HG02852 (cell line): ENCODE data around the gene DHPS.

ENCODE experiments used
- ATAC-seq: cut with Tn5 transposase; IDR thresholded peaks from one replicate; pipeline ENCODE4 v1.9.1; 2021; ENCODE audit warnings: mild to moderate bottlenecking, moderate library complexity; ENCODE audit not compliant: unreplicated experiment

DHPS gene

DNA sequence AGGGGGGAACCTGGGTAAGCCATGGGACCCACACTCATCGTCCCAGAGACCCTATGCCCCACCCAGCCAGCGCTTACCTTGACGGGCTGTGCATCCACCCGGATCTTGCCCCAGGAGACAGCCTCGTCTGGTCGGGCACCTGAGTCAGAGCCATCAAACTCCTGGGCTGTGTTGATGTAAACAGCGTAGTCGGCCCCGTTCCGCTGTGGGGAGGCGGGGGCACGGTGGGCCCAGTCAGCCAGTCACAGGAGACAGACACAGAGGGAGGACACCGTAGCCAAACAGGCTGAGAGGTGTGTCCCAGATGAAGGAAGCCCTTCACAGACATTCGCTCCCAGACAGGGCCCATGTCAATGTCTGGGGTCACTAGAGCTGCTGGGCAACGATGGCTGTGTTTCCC, 5.7 kb downstream of the DHPS start:
- ATAC-seq = no peak

DNA sequence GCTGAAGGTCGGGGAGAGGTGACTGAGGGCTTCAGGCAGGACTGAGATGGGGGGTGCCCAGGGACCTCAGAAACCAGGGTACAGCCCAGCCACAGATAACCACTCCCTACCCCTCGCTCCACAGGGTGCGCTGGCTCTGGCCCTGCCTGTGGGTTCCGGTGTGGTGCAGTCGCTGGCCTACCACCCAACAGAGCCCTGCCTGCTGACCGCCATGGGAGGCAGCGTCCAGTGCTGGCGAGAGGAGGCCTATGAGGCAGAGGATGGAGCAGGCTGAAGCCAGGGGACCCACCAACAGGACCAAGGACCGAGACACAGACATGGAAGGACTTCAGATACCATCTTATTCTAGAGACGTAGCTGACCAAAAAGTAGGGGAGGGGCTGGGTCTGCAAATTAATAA, 6.3 kb downstream of the DHPS start:
- ATAC-seq = no peak

DNA sequence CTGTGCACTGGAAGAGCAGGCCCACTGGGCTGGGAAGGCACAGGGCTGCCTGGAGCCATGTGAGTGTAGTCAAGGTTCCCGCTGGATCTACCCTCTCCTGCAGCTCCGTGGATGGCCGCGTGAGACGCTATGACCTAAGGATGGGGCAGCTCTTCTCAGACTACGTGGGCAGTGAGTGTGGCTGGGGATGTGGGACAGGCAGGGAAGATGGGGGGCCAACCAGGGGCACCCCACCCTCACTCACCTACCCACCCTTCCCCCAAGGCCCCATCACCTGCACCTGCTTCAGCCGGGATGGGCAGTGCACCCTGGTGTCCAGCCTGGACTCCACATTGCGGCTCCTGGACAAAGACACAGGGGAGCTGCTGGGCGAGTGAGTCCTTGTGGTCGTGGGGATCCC, 8.9 kb downstream of the DHPS start:
- no peak for ATAC-seq

DNA sequence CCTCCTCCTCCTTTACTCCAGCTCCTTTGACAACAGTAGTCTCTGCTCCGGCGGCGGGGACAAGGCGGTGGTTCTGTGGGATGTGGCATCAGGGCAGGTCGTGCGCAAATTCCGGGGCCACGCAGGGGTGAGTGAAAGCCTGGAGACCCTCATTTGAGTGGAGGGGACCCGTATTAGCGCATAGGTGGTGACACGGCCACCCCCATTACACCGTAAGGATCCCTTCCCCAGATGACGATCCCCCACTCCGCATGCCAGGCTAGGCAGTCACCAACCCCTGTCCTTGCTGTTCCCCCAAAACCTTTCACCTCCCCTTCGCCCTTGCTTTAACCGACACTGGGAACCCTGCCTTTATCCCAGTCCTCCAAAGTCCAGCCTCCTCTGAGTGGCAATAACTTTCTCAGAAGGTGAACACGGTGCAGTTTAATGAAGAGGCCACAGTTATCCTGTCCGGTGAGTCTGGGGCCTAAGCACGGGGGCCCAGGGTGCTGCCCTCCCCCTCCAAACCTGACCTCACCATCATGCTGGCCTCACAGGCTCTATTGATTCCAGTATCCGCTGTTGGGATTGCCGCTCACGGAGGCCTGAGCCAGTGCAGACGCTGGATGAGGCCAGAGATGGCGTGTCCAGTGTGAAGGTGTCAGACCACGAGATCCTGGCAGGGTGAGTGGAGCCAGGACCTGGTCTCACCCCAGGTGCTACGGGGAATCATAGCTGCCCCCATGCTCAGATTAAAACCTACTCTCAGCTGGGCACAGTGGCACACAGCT, 11.3 kb downstream of the DHPS start:
- ATAC-seq = no peak

DNA sequence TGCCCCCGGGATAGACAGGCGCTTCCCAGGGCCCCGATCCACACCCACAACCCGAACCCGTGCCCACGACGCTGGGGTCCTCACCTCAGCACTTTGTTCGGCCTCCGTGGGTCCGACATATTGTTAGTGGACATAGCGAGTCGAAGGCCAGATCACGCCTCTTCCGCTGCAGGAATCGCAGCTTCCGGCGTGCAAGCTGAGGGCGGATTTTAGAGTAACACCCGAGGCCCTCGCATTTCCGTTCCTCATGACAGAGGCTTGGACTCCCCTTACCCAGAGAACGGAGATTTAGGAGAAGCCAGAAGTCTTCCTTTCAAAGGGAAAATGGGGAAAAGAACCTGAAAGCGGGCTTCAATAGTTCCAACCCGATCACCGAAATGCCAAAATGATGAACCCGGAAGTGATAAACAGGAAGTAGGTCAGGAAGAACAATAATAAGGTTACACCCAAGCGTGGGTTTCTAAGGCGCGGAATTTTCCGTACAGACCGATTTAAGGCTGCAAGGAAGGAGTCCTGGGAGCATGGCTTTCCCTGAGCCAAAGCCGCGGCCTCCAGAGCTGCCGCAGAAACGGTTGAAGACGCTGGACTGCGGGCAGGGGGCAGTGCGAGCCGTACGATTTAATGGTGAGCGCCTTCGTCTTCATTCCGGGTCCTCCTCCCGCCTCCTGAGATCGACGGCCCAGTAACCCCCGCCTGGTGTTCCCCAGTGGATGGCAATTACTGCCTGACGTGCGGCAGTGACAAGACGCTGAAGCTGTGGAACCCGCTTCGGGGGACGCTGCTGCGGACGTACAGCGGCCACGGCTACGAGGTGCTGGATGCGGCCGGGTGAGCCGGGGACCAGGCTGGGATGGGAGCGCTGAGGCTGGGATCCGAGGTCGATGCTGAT, 12.2 kb downstream of the DHPS start:
- no peak for ATAC-seq

DNA sequence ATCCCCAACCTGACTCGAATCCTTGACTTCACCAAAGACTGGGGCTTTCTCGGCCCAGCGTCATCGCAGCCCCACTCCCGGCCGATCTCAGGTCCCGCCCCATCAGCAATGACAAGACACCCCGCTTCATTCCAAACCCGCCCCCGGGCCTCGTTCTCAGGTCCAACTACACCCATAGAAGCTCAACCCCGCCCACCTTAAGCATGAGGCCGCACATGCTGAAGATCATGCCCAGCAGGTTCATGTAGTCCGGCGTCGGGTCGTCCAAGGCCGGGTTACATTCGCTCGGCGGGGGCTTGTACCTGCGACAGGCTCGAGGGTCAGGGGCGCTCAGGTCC, 12.8 kb downstream of the DHPS start:
- ATAC-seq = no peak

DNA sequence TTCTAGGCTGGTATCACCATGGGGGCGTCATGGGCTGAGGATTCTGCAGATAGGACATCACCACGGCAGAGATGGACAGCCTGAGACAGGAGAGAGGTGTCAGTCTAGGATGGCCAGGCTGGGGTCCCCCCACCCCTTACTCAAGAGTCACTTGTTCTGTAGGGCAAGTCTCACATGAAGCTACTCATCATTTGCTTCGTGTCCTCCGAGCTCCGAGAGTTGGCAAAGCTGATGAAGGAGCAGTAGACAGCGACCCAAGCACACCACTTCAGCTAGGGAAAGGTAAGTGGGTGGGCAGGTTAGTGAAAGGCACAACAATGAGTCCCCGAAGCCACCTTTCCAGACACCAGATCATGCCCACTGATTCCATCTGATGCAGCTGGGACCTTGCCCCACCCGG, 13.3 kb downstream of the DHPS start:
- ATAC-seq = no peak

DNA sequence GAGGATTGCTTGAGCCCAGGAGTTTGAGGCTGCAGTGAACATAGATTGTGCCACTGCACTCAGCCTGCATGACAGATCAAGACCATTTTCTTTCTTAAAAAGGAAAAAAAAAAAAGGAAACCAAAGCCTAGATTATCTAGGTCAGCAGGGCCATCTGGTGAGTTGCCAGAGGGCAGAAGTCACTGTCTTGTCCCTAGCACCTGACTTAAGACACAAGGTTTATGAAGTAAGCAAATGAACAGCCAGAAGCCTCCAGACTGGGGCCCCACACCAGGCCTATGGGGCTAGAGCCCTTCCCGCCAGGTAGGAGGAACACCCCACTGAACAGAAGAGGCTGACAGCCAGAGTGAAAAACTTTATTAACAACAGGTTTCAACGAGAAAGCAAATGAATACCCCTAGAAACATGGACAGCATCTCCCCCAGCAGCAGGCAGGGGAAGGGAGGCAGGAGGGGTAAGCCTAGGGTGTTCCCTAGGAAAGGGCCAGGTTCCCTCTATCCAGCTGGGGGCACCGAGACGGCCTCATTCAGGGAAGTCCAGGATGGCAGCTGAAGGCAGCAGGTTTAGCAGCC, 13.9 kb downstream of the DHPS start:
- no peak for ATAC-seq

DNA sequence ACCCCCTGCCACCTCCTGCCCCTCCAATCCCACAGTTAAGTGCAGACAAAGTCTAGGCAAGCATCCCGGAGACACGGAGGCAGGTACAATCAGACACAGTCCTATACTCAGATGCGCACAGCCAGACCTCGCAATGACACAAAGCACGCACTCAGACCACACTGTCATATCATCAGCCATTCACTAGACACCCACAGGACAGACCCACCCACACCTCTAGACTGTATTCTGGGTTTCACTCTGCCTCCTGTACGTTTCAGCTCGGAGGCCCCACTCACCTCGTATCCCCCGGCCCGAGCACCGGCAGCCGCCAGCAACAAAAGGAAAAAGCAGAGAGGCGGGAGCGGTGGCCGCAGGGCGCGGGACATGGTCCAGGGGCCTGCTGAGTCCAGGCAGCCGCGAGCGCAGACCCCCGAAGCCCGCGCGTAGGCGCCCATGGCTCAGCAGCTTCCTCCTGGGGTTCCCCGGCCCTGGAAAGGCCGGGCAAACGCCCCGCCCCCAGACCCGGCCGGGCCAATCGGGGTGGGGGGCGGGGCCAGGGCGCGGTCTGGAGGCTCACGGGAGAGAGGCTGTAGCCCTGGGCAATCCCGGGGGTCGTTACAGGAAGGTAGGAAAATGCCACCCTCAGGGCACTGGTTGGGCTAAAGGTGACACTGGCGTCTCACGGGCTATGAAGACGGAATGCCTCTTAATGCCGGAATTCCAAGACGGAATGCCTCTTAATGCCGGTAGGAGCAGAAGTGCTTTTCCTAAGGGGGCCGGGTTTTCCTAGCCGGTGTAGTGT, 15.2 kb downstream of the DHPS start, which contains the start of the genes MAN2B1 and WDR83:
Gene MAN2B1 (minus strand): TSS at position 478 of the 784 bp plus-strand sequence. CDS start 41 bp downstream, at position 437.
Gene WDR83 (plus strand): TSS at position 543 of the 784 bp plus-strand sequence. CDS start 2,984 bp downstream, outside the sequence.
- ATAC-seq = peak; percentile 42

DNA sequence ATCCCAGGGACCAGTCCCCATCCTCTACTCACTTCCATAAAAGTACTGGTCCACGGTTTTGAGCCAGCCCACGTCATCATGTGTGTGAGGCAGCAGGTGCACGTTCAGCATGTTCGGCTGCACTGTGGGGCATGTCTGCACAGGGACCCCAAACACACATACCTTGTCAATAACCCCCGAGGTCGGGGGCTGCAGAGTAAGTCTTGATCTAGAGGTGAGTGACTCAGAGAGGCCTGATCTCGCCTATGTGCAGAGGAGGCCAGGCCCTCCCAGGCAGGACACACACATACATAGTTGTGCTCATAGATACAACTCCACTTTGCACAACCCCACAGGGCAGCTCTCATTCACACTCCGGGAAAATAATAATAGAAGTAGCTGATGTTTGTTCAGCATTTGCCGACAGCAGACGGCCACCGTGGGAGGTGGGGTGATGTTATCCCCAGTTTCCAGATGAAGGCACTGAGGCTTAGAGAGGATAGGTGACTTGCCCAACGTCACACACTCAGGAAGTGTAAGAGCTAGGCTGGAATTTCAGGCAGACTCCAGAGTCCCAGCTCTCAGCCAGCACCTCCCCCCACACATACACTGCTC, 15.9 kb downstream of the DHPS start:
- no peak for ATAC-seq

DNA sequence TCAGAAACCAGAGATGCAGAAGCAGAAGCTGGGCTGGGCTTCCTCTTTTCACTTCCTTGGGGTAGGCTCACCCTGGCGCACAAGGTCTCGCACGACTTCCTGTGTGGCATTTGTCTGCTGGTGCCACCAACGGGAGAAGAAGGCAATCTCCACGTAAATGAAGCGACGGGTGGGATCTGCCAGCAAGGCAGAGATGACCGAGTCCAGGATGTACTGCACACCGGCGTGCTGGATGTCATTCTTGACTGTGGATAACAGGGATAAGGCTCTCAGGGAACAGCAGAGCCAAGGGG, 16.5 kb downstream of the DHPS start:
- no peak for ATAC-seq

DNA sequence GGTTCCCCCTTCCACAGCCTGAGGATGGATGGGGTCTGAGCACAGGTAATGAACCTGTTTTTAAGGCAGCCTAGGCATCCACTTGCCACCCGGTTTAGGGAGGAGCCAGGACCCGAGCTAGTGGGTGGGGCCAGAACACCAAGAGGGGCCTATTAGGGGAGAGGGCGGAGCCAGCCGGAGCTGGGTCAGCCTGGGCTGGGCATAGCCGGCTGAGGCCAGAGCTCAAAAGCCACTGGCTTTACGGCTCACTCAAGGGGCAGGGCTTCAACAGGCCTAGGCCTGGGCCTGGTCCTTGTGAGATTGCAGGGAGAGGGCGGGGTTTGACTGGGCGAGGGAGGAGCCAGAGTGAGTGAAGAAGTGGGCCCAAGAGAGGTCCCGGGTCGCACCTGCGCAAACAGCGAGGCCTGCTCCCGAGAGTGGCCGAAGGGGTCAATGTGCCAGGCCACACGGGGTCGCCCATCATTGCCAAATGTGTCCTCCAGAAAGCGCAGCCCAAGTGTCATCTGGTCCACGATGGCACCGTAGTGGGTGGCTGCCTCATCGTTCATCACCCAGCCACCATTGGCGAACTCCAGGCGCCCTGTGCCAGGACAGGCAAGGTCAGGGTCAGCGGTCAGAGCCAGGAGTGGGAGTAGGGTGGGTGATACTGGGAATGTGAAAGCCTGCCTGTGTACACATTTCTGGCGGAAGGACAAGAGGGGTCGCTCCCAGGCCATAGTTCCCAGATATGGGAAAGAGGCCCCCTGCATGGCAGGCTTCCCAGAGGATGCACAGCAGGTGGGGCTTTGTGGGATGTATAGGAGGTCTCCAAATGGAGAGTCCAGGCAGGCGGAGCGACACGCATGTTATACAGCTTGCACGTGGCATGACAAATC, 17.0 kb downstream of the DHPS start:
- ATAC-seq = no peak

DNA sequence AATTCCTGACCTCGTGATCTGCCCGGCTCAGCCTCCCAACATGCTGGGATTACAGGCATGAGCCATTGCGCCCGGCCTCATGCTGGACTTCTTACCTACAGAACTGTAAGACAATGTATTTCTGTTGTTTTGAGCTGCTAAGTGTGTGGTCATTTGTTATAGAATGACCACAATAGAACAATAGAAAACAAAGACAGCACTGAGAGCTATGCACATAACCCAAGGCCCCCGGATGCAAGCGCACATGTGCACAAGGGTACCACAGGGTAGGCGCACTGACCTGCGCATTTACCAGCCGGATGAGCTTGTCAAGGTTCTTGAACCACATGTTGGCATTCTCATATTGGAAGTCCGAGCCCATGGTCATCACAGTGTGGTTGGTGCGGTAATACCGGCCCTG, 20.7 kb downstream of the DHPS start:
- ATAC-seq = no peak

DNA sequence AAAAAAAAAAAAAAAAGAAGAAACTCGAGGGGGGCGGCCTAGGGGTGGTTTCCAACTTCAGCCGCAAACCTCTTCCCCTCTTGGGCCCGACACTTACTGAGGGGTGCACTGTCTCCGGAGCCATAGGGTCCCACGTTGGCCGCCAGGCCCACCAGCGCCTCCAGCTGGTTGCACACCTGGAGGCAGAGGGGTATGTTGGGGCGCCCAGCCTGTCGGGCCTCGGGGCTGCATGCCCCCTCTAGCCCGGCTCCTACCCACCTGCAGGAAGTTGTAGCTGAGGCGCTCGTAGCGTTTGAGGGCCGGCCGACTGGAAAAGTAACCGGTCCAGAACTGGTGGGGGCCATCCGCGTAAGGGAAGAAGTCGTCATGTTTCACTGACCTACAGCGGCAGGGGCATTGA, 23.7 kb downstream of the DHPS start:
- ATAC-seq = no peak

DNA sequence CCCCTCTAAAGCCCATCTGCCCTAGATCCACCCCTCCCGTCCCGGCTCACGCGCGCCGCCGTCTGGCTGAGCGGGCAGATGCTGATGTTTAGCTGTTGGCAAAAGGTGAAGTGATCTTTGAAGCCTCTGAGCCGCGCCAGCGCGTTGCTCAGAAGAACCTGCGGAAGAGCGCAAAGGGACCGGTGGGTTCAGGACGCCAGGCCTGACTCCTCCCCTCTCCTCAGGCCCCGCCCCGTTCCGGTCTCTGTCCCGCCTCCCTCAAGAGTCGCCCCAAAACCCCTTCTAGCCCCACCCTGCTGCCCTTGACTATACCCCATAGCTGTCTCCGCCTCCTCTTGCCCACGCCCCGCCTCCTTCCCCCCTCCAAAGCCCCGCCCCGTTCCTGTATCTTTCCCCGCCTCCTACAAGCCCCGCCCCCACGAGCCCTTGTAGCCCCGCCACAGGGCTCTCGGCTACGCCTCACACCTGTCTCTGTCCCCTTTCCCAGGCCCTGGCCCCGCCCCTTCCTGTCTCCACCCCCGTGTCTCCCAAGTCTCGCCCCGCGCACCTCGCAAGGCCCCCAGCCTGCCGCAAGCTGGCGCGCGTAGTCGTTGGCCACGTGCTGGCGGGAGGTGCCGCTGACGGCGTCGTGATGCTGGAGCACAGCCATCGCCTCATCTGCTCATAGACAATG, 24.6 kb downstream of the DHPS start:
- ATAC-seq = no peak

DNA sequence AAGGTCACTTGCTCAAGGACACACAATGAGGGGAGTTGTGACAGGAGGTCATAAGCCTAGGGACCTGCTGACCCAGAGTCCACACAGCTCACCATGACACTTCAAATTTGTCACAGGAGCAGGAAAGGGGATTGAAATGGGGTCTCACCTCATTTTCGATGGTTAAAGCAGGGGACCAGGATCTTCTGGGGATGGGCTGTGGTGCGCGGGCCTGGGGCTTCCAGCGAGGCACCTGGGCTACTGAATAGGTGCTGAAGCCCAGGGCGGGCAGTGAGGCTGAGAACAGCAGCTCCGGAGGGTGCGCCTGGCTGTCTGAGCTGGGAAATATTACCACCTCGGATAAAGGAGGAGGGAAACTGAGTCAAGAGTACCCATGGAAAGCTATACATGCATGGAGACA, 26.1 kb downstream of the DHPS start:
- ATAC-seq = no peak

DNA sequence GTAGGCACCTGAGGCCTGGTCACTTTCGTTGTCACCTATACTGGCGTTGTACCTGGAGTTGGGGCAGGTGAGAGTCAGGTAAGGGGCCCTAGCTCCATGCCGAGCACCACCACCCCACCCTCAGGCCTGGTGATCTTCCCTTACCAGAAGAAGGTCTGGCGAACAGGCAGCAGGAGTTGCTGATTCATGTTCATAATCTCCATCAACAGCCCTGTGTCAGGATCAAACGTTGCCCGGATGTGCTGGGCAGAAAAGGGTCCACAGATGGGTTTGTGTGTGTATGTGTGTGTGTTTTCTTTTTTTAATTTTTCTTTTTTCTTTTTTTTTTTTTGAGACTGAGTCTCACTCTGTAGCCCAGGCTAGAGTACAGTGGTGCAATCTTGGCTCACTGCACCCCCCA, 29.5 kb downstream of the DHPS start:
- no peak for ATAC-seq

DNA sequence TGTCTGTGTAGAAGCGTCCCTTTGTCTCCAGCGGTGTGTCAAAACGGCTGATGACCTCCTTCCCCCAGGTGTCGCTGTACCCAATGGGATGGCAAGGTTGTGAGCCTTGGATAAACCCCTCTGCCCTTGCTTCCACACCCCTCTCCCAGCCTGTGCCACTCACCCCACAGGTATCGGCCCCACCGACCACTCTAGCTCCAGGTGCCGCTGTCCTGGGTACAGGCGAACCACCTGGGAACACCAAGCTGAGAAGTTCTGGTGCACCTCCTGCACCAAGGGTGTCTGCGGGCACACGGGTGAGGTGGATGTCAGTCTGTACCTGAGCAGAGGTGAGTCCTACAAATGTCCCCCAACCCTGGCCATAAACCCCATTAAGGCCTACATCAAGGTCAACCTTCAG, 31.7 kb downstream of the DHPS start:
- no peak for ATAC-seq

DNA sequence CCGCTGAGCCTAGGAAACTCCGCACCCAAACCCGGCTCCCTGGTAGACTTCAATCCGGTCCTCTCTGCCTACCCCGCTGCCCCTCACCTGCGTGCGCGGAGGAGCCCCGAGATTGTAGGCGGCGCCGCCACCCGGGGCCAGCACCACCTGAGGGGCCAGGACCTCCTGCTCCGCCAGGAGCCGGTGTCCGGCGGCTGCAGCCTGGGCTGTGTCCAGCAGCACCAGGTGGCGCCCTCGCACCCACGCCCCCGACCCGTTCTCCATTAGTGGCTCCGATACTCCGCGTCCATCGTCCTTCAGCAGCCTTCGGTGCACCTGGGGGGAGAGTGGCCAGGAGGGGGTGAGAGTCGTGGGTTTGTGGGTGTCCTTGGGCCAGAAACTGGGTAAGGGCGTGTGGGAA, 33.6 kb downstream of the DHPS start:
- no peak for ATAC-seq
